HG02973 (cell line): ENCODE results near the gene TUBG2.
"Not testable (repeated sequence)": the region's sequence is repeated elsewhere in the genome, so short reads cannot be mapped to it uniquely, and the experiment has no call there.

Experiments
- ATAC-seq: cut with Tn5 transposase; IDR thresholded peaks from one replicate; pipeline ENCODE4 v1.9.1; 2021; ENCODE audit warnings: moderate library complexity; ENCODE audit not compliant: unreplicated experiment

Gene TUBG2

DNA sequence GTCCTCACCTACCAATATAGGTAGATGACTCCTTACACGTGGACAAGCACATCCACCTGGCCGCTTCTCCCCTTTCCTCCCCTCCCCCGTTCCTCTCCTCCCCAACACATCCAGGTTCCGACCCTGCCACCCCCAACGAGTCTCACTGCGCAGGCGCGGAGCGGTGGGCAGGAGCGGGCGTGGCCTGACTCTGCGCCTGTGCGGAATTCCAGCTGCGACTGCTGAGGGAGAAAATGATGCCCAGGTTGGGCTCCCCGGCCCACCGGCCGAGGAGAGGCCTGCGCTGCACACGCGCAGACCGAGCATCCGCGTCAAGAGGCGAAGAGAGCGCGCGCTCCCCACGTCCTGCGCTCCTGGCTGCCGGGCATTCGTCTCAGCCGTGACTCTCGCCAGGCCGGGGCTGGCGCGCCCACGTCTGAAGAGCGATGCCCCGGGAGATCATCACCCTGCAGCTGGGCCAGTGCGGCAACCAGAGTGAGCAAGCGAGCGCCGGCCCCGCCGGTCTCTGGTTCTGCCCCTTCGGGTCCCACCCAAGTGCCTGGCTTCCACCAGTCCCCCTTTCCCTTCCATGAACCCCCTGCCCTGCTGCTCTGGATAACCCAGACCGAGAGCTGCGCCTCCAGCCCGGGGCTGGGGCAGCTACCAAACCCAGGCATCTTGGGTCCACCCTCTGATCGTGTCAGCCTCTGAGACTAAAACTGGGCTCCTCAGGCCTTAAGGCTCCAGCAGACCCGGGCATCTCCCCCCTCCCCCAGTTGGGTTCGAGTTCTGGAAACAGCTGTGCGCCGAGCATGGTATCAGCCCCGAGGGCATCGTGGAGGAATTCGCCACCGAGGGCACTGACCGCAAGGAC lies at the start of gene TUBG2:
TSS of gene TUBG2 (plus strand) at position 206 of the 853 bp plus-strand sequence. CDS start at position 426, 220 bp downstream.
- no peak for ATAC-seq

DNA sequence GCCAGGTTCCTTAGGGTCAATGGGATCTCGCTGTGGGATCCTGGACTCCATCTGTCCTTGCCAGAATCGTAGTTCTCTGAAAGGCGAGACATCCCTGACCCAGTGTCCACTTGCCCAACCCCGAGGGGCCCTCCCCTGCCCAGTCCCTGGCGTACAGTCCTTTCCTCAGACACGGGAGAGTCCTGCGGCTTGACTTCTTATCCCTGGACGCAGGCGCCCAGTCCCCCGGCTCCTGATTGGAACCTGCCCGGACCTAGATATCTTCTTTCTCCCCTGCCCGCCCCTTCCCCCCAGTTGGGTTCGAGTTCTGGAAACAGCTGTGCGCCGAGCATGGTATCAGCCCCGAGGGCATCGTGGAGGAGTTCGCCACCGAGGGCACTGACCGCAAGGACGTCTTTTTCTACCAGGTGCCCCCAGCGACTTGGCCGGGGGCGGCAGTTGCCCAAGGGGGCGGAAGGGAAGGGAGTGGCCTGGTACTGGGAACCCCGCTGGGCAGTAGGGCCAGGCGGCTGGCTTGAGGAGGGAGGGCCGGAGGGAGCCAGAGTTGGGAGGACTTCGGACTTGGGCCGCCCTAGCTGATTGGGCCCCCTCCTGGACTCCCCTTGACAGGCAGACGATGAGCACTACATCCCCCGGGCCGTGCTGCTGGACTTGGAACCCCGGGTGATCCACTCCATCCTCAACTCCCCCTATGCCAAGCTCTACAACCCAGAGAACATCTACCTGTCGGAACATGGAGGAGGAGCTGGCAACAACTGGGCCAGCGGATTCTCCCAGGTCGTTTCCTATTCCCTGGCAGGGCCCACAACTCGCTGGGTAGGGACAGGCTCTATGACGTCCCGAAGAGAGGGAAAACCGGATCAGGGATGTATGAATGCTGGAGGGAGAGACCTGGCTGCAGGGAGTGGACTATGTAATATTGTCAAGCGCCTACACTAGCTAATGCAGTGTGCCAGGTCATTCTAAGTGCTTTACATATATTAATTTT lies 49.0 kb upstream of the TUBG2 start:
- peak; percentile 3 for ATAC-seq

DNA sequence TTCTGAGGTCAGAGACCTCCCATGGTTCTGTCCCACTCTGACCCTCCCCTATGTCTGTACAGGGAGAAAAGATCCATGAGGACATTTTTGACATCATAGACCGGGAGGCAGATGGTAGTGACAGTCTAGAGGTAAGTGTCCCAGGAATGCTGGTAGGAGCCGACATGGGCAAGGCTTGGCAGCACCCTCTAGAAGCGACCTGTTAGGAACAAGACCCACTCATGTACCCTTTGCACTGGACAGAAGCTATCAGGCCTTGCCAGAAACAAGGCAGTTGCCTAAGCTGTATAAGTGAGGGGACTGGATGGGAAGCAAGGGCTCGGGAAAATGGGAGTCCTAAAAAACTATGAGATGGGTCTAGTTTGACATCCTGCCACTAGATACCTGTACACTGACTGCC lies 47.1 kb upstream of the TUBG2 start:
- no peak for ATAC-seq

DNA sequence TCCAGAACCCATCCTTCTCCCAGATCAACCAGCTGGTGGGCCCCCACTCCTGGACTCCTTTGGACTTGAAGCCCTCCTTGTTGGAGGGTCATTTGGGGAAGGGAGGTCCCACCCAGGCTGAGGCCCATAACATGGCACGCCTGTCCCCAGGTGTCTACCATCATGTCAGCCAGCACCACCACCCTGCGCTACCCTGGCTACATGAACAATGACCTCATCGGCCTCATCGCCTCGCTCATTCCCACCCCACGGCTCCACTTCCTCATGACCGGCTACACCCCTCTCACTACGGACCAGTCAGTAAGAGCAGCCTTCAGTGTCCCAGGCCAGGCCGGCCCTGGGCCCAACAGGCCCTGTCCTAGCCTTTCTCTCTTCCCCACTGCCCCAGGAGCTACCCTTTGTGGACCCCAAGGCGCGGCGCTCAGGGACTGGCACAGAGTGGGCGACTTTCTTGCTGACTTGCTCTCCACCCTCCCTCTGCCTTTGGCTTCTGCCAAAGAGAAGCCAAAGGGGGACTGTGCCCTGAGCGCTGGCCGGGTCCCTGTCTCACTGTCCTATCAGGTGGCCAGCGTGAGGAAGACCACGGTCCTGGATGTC lies 45.3 kb upstream of the TUBG2 start:
- no peak for ATAC-seq

DNA sequence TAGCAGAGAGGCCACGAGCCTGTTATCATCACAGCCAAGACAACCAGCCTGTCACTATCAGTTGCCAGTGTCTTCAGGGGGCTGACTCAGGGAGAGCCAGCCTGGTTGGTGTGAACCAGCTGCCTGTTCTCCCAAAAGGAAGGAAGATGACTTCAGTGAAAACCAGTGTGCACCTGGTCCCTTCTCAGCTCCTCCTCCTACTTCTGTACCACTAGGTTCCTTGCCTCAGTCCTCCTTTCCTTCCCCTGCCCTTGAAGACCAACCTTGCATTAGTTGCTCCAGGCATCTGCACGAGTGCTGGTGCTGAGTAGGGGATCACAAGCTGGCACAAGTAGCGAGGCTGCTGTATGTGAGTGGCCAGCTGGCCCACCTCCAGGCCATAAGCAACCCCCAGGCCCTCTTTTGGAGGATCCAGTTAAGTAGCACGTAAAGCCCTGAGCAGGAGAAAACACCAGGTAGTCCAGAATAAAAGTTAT lies 41.1 kb upstream of the TUBG2 start:
- ATAC-seq = no peak

DNA sequence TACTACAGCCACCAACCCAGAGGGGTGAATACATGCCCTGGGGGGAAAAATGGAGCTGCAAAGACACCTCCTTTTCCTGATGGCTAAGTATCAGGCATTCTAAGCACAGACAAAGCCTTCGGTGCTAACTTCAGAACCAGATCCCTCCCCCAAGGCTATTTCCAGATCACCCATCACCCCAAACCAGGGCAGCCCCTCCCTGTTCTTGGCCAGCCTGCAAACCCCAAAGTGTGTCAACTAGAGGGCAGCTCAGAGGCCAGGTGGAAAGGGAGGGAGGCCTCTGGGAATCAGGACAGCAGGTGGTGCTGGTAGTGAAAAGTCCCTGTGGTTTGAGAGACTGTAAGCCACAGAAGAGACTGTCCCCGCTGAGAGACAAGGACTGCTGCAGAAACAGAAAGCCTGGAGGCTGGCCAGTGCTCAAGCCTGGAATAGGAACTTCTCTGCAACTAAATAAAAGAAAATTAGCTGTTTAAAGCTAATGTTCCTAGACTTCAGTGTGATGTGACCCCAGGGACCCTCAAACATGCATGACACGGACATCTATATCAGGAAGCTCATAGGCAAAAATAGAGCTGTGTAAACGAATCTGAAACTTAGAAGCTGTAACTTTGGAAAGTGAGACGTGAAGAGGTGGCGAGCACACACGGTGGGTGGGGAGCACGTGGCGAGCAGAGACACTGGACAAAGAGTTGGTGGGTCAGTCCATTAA lies 40.5 kb upstream of the TUBG2 start:
- no peak for ATAC-seq

DNA sequence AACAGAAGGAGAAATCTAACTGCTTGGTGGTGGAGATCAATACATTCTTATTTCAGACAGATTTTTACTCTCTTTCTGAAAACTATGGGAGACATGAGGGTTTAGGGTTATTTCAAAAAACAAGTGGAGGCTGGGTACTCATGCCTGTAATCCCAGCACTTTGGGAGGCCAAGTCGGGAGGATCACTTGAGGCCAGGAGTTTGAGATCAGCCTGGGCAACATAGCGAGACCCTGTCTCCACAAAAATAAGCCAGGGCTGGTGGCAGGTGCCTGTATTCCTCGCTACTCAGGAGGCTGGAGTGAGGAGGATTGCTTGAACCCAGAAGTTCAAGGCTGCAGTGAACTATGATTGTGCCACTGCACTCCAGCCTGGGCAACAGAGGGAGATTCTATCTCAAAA lies 37.1 kb upstream of the TUBG2 start:
- ATAC-seq = not testable (repeated sequence)

DNA sequence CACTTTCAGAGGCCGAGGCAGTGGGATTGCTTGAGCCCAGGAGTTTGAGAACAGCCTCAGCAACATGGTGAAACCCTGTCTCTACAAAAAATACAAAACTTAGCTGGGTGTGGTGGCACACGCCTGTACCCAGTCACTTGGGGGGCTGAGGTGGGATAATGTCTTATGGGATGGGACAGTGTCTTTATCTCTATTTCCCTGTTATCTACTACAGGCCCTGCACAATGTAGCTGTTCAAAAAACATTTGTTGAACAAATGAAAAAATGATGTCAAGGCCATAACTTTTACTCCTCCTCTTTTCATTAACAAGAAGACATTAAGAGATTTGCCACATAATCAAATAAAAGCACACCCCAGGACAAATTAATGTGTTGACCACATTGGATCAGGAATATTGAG lies 35.8 kb upstream of the TUBG2 start:
- no peak for ATAC-seq

DNA sequence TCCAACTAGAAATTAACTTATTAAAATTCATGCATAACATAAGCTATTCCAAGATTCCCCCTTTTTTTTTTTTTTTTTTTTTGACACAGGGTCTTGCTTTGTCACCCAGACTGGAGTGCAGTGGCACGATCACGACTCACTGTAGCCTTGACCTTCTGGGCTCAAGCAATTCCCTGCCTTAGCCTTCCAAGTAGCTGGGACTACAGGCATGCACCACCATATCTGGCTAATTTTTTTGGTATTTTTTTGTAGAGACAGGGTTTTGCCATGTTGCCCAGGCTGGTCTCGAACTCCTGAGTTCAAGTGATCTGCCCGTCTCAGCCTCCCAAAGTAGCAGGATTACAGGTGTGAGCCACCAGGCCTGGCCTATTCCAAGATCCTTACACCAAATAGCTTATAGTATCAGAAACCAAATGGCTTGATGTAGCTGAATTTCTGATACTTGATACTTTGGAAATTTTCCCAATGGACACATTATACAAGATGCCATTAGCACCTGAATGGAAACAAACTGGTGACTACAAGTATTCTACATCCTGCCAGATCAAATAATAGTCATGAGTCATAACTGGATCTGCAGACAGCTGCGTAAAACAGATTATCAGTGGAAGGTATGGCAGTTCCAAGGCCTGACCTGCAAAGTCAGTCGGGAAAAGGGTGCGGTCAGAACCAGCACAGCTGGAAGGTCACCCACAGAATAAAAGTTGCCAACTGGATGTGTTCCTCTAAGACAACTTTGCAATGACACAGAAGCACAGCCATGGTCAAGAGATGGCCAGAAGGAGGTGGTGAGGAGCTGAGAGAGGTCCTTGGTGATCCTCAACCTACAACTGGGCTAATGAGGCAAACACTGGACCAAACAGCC lies 35.1 kb upstream of the TUBG2 start:
- no peak for ATAC-seq

DNA sequence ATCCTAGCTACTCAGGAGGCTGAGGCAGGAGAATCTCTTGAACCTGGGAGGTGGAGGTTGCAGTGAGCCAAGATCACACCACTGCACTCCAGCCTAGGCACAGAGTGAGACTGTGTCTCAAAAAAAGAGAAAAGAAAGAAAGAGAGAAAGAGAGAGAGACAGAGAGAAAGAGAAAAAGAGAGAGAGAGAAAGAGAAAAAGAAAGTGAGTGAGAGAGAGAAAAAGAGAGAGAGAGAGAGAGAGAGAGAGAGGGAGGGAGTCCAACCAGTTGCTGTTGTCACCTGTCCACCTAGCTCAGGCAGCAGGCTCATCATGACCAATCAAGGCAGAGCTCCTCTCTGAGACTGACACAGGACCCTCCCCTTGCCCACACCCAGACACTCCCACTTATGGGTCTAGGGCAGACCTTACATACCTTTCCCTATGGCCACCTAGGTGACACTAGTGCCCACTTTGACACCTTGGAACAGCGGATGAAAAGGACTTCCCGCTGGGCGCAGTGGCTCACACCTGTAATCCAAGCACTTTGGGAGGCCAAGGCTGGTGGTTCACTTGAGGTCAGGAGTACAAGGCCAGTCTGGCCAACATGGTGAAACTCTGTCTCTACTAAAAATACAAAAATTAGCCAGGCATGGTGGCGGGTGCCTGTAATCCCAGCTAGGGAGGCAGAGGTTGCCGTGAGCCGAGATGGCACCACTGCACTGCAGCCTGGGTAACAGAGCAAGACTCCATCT lies 31.9 kb upstream of the TUBG2 start:
- ATAC-seq = not testable (repeated sequence)

DNA sequence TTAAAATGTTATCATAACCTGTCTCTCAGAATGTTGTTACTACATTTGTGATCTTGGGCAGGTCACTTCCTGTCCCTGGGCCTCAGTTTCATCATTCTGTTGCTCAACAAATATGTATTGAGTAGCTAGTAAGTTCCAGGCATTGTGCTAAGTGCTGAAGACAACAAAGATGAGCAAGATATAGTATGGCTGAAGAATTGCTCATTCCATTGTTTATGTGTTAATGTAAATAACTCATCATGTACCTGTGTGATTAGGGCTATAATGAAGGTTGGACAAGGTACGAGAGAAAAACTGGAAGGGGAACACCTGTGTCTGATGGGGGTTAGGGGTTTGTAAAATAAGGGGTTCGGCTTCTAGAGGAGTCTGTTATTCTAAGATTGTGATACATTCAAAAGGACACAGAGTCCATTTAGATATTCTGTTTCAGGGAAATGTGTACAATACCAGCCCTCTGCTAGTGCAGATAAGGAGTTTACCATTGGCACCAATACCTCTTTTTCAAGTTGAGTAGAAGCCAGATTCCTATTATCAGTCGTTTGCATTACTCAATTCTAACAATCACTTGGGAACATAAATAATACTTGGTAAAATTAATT lies 29.6 kb upstream of the TUBG2 start:
- ATAC-seq = no peak

DNA sequence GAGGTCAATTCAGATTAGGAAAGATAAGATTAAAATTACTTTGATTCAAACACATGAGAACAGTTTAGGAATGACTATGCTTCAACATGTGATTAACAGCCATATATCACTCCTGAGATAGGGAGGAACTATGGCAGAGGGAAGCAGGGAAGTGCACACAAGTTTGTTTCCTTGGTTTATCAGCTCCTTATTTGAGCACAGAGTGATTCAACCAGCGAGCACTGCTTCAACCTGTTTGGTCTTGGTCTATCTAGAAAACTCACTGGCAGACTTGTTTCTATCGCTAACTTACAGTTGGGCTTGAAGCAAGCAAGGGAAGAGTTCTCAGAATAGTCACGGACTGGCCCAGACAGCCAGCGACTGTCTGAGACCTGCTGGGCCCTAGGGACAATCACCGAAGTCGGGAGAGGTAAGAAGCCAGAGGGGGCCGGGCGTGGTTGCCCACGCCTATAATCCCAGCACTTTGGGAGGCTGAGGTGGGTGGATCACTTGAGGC lies 26.1 kb upstream of the TUBG2 start:
- no peak for ATAC-seq

DNA sequence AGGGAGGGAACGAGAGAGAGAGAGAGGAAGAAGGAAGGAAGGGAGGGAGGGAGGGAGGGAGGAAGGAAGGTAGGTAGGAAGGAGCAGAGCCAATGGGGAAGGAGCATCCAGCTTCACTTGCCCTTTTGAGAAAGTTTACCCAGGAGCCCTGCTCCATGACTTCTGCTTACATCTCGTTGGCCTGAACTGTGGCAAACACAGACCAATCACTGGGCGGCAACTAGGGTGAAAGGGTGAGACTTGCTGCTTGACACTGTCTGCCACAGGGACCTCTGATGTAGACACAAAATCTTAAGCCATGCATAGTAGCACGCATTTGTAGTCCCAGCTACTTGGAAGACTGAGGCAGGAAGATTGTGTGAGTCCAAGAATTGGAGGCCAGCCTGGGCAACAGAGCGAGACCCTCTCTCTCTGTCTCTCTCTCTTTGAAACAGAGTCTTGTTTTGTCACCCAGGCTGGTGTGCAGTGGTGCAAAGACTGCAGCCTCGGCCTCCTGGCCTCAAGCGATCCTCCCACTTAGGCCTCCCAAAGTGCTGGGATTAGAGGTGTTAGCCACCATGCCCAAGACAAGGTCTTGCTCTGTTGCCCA lies 19.5 kb upstream of the TUBG2 start:
- ATAC-seq = no peak

DNA sequence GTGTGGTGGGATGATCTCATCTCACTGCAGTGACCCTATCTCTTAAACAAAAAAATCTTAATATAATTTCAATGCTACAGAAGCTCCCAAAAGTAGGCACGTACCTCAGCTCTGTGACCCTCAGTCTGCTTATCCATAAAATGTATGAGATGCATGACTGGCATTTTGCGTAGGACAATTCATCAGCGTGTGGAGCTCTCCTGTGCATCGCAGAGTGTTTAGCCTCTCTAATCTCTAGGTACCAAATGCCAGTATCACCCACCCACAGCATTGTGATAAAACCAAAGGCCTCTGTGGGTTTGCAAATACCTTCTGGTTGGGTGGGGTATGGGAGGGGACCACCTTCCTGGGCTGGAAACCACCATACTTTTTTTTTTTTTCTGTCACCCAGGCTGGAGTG lies 19.0 kb upstream of the TUBG2 start:
- ATAC-seq = no peak

DNA sequence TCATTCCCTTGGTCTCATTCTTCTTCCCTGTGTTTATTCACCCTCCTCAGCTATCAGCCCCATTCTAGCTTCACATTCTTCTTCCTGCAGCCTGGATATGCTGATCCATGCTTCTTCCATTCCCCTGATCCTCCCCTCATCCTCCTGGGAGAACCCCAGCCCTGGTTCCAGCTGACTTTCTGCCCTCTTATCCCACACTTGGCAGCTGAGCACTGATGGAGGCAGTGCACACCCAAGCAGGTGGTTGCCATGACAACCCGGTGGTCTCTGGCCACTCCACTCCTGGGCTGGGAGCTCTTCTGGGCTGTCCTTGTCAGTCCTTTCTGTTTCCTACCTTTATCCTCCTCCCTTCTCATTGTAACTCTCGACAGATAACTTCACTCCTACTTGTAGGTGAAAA lies 16.7 kb upstream of the TUBG2 start:
- no peak for ATAC-seq

DNA sequence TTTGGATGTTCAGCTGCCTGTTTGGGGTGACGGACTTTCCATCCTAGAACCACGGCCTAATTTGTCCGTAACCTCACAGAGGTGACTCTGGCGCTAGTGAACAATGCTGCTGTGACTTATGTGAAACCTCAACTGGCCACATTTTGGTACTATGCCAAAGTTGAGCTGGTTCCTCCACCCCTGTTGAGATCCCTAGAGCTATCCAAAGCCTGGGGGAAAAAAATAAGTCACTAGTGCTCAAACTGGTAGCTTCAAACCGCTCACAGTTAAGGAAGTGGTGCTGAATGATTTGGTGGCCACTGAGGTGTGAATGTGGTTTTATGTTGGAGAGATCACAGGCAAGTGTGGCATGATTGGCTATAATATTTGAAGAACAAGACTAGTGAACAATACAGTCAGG lies 11.3 kb upstream of the TUBG2 start:
- no peak for ATAC-seq

DNA sequence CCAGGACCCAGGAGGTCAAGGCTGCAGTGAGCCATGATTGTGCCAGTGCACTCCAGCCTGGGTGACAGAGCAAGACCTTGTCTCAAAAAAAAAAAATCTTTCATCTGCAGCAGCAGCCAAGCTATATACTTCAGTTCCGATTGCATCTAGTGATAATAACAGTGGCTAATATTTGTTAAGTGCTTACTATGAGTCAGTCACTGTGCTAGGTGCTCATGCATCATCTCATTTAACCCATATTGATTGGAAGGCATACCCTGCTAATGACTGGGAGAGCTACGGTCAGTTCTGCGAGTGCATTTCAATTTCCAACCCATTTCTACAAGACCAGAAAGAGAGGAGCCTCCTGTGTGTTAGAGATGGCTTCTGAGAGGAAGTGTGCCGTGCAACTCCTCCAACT lies 7.7 kb upstream of the TUBG2 start:
- ATAC-seq = no peak
